HepG2 (cell line): Measurements from ENCODE around the gene CARD19. TPM values are rescaled to one million over a fixed set of nuclear protein-coding genes. Genes with fewer than 3 reads are reported as not detected.

Source experiments
- KMT2B ChIP-seq: IDR thresholded peaks from 2 replicates; pipeline ENCODE4 v1.6.1; 2016; ENCODE audit warnings: missing genetic modification reagents, missing compliant biosample characterization
- PAF1 ChIP-seq: IDR thresholded peaks from 2 replicates; pipeline ENCODE4 v1.6.1; 2016; ENCODE audit warnings: missing genetic modification reagents, missing compliant biosample characterization
- RNF2 ChIP-seq: fragments of 450-650 bp; conservative IDR thresholded peaks from 2 replicates; pipeline ENCODE4 v1.6.1; 2016; ENCODE audit warnings: low read depth
- TARDBP ChIP-seq: sonication (generic); formaldehyde crosslinking; IDR thresholded peaks from 2 replicates; pipeline ENCODE4 v1.8.0; 2022; ENCODE audit warnings: mild to moderate bottlenecking, missing genetic modification reagents
- TOPORS ChIP-seq: sonication (generic); formaldehyde crosslinking; IDR thresholded peaks from 2 replicates; pipeline ENCODE4 v1.8.0; 2023; ENCODE audit warnings: mild to moderate bottlenecking, missing genetic modification reagents
- ZFY ChIP-seq: sonication (generic); formaldehyde crosslinking; IDR thresholded peaks from 2 replicates; pipeline ENCODE4 v1.4.0; 2020; ENCODE audit warnings: missing genetic modification reagents
- ZNF207 ChIP-seq: fragments of 450-650 bp; IDR thresholded peaks from 2 replicates; pipeline ENCODE4 v1.6.1; 2016; ENCODE audit warnings: antibody characterized with exemption, borderline replicate concordance
- ZNF253 ChIP-seq: sonication (generic); formaldehyde crosslinking; IDR thresholded peaks from 2 replicates; pipeline ENCODE4 v1.8.0; 2022; ENCODE audit warnings: mild to moderate bottlenecking, missing genetic modification reagents, borderline replicate concordance
- ZNF563 ChIP-seq: sonication (generic); formaldehyde crosslinking; IDR thresholded peaks from 2 replicates; pipeline ENCODE4 v1.8.0; 2022; ENCODE audit warnings: mild to moderate bottlenecking, moderate library complexity, missing genetic modification reagents
- ZNF572 ChIP-seq: sonication (generic); formaldehyde crosslinking; IDR thresholded peaks from 2 replicates; pipeline ENCODE4 v1.5.1; 2020; ENCODE audit warnings: mild to moderate bottlenecking, missing genetic modification reagents
- ZNF747 ChIP-seq: sonication (generic); formaldehyde crosslinking; IDR thresholded peaks from 2 replicates; pipeline ENCODE4 v1.8.1; 2023; ENCODE audit warnings: missing genetic modification reagents, mild to moderate bottlenecking, borderline replicate concordance
- ZNF766 ChIP-seq: sonication (generic); formaldehyde crosslinking; IDR thresholded peaks from 2 replicates; pipeline ENCODE4 v1.5.0; 2020; ENCODE audit warnings: missing genetic modification reagents, borderline replicate concordance
- polyA plus RNA-seq, 8 experiments: library from polyadenylated mRNA; depleted of rRNA in 3 of 8; stranded (reverse) in 7 of 8; unstranded in 1 of 8; fragments of >200 nt; fragmentation: Illumina TruSeq in 4 of 8; extraction: Trizol in 4 of 8; gene quantifications; 2 replicates each; pipeline versions ENCODE4 v1.2.1 to v1.2.3, GENCODE V29; 2011 to 2016; ENCODE audit warnings: low read depth in 4 of 8, missing spikeins in 1 of 8, mixed read lengths in 1 of 8; ENCODE audit not compliant: insufficient read depth in 1 of 8
- total RNA-seq, 5 experiments: library from RNA; depleted of rRNA; stranded (reverse); fragments of >200 nt; fragmentation: Illumina TruSeq; extraction: Trizol; gene quantifications; 2 replicates each; pipeline ENCODE4 v1.2.3, GENCODE V29; 2016; ENCODE audit warnings: low read depth in 1 of 5
- TF ChIP-seq, protein P1 (sequence below): sonication (generic); formaldehyde crosslinking; conservative IDR thresholded peaks from 2 replicates; pipeline ENCODE4 v1.4.0; 2020; ENCODE audit warnings: missing genetic modification reagents
- TF ChIP-seq, protein P2 (sequence below): sonication (generic); formaldehyde crosslinking; IDR thresholded peaks from 2 replicates; pipeline ENCODE4 v1.4.0; 2020; ENCODE audit warnings: missing genetic modification reagents, mild to moderate bottlenecking, borderline replicate concordance
- TF ChIP-seq, protein P3 (sequence below): sonication (generic); formaldehyde crosslinking; IDR thresholded peaks from 2 replicates; pipeline ENCODE4 v1.4.0; 2020; ENCODE audit warnings: mild to moderate bottlenecking, missing genetic modification reagents
- TF ChIP-seq, protein P4 (sequence below): sonication (generic); formaldehyde crosslinking; IDR thresholded peaks from 2 replicates; pipeline ENCODE4 v1.5.1; 2020; ENCODE audit warnings: missing genetic modification reagents, mild to moderate bottlenecking, borderline replicate concordance
- TF ChIP-seq, protein P5 (sequence below): IDR thresholded peaks from 2 replicates; pipeline ENCODE4 v1.6.1; 2012; ENCODE audit warnings: low read length, improper control_type of control experiment
- TF ChIP-seq, protein P6 (sequence below): sonication (generic); formaldehyde crosslinking; IDR thresholded peaks from 2 replicates; pipeline ENCODE4 v1.5.0; 2020; ENCODE audit warnings: mild to moderate bottlenecking, low read depth, missing genetic modification reagents, borderline replicate concordance

CARD19 gene
- total and polyA plus RNA-seq, 2 of the 13 experiments (the other 11 are each of a cell fraction or from before 2014, with no cell fraction given) = 18.4 to 47.2 TPM

DNA sequence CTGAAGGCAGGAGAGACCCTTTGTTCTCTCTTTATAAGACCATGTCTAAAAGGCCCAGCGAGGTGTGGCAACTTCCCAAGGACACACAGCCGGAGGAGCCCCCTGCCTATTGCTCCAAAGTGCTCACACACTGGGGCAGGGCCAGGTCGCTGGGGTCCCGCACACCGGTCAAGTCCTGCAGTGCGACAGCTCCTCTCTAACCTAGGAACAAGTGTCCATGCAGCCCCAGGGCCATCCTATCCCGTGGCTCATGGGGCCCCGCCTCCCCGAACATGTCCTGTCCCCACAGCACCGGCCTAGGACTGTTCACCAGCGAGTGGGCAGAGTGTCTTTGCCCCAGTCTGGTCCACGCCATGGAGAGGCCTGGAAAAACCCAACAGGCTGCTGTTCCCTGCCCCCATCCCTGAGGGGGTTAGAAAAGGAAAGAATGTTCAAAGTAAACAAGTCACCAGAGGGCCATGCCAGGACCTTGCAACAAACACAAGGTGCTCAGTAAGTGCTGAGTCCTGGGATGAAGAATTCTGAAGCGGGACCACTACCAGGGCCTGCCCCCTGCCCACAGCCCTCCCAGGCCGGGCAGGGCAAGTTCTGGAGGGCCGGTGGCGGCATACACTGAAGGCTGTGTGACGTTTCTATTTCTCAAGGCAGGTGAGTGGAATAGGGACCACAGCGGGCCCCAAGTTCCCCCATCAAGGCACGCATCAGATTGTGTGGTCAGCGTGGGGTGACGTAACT, 37.1 kb downstream of the CARD19 start (continued):
- TF ChIP-seq, protein P1, sequence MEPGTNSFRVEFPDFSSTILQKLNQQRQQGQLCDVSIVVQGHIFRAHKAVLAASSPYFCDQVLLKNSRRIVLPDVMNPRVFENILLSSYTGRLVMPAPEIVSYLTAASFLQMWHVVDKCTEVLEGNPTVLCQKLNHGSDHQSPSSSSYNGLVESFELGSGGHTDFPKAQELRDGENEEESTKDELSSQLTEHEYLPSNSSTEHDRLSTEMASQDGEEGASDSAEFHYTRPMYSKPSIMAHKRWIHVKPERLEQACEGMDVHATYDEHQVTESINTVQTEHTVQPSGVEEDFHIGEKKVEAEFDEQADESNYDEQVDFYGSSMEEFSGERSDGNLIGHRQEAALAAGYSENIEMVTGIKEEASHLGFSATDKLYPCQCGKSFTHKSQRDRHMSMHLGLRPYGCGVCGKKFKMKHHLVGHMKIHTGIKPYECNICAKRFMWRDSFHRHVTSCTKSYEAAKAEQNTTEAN = no peak
- TF ChIP-seq ZNF572 (CRISPR knock-in tag) = no peak
- TF ChIP-seq, protein P2, sequence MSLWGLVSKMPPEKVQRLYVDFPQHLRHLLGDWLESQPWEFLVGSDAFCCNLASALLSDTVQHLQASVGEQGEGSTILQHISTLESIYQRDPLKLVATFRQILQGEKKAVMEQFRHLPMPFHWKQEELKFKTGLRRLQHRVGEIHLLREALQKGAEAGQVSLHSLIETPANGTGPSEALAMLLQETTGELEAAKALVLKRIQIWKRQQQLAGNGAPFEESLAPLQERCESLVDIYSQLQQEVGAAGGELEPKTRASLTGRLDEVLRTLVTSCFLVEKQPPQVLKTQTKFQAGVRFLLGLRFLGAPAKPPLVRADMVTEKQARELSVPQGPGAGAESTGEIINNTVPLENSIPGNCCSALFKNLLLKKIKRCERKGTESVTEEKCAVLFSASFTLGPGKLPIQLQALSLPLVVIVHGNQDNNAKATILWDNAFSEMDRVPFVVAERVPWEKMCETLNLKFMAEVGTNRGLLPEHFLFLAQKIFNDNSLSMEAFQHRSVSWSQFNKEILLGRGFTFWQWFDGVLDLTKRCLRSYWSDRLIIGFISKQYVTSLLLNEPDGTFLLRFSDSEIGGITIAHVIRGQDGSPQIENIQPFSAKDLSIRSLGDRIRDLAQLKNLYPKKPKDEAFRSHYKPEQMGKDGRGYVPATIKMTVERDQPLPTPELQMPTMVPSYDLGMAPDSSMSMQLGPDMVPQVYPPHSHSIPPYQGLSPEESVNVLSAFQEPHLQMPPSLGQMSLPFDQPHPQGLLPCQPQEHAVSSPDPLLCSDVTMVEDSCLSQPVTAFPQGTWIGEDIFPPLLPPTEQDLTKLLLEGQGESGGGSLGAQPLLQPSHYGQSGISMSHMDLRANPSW = 0 out of 2 replicates have a peak, but pooled peaks have one; percentile 40
- no peak for TF ChIP-seq ZFY (CRISPR knock-in tag)
- TF ChIP-seq TOPORS (CRISPR knock-in tag) = peak; percentile 35; the same call in 1 of the 2 replicates
- TF ChIP-seq ZNF253 (CRISPR knock-in tag) = no peak
- TF ChIP-seq ZNF207 = no peak
- TF ChIP-seq ZNF747 (CRISPR knock-in tag) = no peak; the same call in none of the 2 replicates
- no peak; the same call in 1 of the 2 replicates for TF ChIP-seq ZNF766 (CRISPR knock-in tag)
- no peak for TF ChIP-seq ZNF563
- peak; percentile 41 for TF ChIP-seq TARDBP
- TF ChIP-seq, protein P3, sequence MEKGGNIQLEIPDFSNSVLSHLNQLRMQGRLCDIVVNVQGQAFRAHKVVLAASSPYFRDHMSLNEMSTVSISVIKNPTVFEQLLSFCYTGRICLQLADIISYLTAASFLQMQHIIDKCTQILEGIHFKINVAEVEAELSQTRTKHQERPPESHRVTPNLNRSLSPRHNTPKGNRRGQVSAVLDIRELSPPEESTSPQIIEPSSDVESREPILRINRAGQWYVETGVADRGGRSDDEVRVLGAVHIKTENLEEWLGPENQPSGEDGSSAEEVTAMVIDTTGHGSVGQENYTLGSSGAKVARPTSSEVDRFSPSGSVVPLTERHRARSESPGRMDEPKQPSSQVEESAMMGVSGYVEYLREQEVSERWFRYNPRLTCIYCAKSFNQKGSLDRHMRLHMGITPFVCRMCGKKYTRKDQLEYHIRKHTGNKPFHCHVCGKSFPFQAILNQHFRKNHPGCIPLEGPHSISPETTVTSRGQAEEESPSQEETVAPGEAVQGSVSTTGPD (CRISPR knock-in tag) = no peak
- TF ChIP-seq, protein P4, sequence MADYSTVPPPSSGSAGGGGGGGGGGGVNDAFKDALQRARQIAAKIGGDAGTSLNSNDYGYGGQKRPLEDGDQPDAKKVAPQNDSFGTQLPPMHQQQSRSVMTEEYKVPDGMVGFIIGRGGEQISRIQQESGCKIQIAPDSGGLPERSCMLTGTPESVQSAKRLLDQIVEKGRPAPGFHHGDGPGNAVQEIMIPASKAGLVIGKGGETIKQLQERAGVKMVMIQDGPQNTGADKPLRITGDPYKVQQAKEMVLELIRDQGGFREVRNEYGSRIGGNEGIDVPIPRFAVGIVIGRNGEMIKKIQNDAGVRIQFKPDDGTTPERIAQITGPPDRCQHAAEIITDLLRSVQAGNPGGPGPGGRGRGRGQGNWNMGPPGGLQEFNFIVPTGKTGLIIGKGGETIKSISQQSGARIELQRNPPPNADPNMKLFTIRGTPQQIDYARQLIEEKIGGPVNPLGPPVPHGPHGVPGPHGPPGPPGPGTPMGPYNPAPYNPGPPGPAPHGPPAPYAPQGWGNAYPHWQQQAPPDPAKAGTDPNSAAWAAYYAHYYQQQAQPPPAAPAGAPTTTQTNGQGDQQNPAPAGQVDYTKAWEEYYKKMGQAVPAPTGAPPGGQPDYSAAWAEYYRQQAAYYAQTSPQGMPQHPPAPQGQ (CRISPR knock-in tag) = no peak
- no peak for TF ChIP-seq PAF1 (CRISPR knock-in tag)
- TF ChIP-seq, protein P5, sequence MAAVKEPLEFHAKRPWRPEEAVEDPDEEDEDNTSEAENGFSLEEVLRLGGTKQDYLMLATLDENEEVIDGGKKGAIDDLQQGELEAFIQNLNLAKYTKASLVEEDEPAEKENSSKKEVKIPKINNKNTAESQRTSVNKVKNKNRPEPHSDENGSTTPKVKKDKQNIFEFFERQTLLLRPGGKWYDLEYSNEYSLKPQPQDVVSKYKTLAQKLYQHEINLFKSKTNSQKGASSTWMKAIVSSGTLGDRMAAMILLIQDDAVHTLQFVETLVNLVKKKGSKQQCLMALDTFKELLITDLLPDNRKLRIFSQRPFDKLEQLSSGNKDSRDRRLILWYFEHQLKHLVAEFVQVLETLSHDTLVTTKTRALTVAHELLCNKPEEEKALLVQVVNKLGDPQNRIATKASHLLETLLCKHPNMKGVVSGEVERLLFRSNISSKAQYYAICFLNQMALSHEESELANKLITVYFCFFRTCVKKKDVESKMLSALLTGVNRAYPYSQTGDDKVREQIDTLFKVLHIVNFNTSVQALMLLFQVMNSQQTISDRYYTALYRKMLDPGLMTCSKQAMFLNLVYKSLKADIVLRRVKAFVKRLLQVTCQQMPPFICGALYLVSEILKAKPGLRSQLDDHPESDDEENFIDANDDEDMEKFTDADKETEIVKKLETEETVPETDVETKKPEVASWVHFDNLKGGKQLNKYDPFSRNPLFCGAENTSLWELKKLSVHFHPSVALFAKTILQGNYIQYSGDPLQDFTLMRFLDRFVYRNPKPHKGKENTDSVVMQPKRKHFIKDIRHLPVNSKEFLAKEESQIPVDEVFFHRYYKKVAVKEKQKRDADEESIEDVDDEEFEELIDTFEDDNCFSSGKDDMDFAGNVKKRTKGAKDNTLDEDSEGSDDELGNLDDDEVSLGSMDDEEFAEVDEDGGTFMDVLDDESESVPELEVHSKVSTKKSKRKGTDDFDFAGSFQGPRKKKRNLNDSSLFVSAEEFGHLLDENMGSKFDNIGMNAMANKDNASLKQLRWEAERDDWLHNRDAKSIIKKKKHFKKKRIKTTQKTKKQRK = no peak
- TF ChIP-seq, protein P6, sequence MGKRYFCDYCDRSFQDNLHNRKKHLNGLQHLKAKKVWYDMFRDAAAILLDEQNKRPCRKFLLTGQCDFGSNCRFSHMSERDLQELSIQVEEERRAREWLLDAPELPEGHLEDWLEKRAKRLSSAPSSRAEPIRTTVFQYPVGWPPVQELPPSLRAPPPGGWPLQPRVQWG = no peak
- no peak for TF ChIP-seq RNF2
- no peak for TF ChIP-seq KMT2B (CRISPR knock-in tag)
